Gastroesophageal sphincter (tissue), 3 donors: ENCODE results near the gene RIC8B.

Experiments used
- POLR2A ChIP-seq, 2 donors: fragments of 450-650 bp; IDR thresholded peaks; one replicate each; pipeline ENCODE4 v1.6.1; 2017; ENCODE audit warnings: antibody characterized with exemption in 2 of 2, mild to moderate bottlenecking in 2 of 2, moderate library complexity in 1 of 2
- TF ChIP-seq, protein P1 (sequence below), 4 experiments: fragments of 200-600 bp in 2 of 4; fragments of 450-650 bp in 2 of 4; sonication (generic) in 1 of 4; IDR thresholded peaks; one replicate each; pipeline ENCODE4 v1.5.1; 2017 to 2019; ENCODE audit warnings: antibody characterized with exemption in 4 of 4, mild to moderate bottlenecking in 2 of 4, moderate library complexity in 2 of 4

DNA sequence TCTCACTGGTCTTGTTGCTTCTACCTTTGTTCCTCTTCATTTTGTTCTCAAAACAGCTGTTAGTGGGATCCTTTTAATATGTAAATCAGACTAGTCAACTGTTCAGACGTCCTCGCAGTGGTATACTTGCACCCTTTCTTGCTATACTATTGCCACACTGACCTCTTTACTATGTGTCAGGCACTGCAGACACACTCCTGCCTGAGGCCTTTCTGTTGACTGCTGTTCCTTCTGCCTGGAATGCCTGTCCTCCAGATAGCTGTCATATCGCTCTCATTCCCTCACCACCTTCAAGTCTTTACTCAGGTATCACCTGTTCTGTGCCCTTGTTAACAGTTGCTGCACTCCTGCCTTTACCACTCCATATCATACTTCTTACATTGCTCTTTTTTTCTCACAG lies 91.2 kb downstream of the RIC8B start:
- no peak for TF ChIP-seq POLR2A (IDR thresholded peaks at IDR 0.05)
- TF ChIP-seq, protein P1, sequence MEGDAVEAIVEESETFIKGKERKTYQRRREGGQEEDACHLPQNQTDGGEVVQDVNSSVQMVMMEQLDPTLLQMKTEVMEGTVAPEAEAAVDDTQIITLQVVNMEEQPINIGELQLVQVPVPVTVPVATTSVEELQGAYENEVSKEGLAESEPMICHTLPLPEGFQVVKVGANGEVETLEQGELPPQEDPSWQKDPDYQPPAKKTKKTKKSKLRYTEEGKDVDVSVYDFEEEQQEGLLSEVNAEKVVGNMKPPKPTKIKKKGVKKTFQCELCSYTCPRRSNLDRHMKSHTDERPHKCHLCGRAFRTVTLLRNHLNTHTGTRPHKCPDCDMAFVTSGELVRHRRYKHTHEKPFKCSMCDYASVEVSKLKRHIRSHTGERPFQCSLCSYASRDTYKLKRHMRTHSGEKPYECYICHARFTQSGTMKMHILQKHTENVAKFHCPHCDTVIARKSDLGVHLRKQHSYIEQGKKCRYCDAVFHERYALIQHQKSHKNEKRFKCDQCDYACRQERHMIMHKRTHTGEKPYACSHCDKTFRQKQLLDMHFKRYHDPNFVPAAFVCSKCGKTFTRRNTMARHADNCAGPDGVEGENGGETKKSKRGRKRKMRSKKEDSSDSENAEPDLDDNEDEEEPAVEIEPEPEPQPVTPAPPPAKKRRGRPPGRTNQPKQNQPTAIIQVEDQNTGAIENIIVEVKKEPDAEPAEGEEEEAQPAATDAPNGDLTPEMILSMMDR (IDR thresholded peaks at IDR 0.05) = no peak
